SK-N-SH (cell line): ENCODE measurements around the gene PCCB.

ENCODE experiments used
- CTCF ChIP-seq: fragments of 200-600 bp; sonication (generic); IDR thresholded peaks from 2 replicates; pipeline ENCODE4 v1.6.1; 2017; ENCODE audit warnings: antibody characterized with exemption, mild to moderate bottlenecking, moderate library complexity
- MAX ChIP-seq: IDR thresholded peaks from 2 replicates; pipeline ENCODE4 v1.4.0; 2012; ENCODE audit warnings: low read depth
- RCOR1 ChIP-seq: fragments of 150-350 bp; IDR thresholded peaks from 2 replicates; pipeline ENCODE4 v1.6.1; 2017; ENCODE audit warnings: antibody characterized with exemption, low read length
- RXRA ChIP-seq: IDR thresholded peaks from 2 replicates; pipeline ENCODE4 v1.4.0; 2012; ENCODE audit warnings: low read depth, mild to moderate bottlenecking, borderline replicate concordance
- TF ChIP-seq, protein P1 (sequence below): IDR thresholded peaks from 2 replicates; pipeline ENCODE4 v1.6.1; 2012; ENCODE audit warnings: mild to moderate bottlenecking, low read depth, low read length, moderate library complexity

DNA sequence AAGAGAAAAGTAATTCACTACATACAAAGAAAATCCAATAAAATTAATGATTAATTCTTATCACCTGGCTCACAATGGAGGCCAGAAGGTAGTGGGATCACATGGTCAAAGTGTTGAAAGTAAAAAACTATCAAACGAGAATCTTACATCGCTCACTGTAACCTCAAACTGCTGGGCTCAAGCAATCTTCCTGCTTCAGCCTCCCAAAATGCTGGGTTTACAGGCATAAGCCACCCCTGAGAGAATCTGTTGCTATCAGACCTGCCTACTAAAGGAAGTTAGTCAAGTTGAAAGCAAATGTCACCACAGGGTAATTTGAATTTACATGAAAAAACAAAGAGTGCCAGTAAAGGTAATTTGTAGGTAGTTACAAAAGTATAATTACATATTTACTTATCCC is 103.3 kb downstream of the PCCB start:
- TF ChIP-seq MAX: no peak
- no peak for TF ChIP-seq CTCF
- TF ChIP-seq RCOR1: no peak
- no peak for TF ChIP-seq RXRA
- TF ChIP-seq, protein P1, sequence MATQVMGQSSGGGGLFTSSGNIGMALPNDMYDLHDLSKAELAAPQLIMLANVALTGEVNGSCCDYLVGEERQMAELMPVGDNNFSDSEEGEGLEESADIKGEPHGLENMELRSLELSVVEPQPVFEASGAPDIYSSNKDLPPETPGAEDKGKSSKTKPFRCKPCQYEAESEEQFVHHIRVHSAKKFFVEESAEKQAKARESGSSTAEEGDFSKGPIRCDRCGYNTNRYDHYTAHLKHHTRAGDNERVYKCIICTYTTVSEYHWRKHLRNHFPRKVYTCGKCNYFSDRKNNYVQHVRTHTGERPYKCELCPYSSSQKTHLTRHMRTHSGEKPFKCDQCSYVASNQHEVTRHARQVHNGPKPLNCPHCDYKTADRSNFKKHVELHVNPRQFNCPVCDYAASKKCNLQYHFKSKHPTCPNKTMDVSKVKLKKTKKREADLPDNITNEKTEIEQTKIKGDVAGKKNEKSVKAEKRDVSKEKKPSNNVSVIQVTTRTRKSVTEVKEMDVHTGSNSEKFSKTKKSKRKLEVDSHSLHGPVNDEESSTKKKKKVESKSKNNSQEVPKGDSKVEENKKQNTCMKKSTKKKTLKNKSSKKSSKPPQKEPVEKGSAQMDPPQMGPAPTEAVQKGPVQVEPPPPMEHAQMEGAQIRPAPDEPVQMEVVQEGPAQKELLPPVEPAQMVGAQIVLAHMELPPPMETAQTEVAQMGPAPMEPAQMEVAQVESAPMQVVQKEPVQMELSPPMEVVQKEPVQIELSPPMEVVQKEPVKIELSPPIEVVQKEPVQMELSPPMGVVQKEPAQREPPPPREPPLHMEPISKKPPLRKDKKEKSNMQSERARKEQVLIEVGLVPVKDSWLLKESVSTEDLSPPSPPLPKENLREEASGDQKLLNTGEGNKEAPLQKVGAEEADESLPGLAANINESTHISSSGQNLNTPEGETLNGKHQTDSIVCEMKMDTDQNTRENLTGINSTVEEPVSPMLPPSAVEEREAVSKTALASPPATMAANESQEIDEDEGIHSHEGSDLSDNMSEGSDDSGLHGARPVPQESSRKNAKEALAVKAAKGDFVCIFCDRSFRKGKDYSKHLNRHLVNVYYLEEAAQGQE: no peak
